GM12878 (cell line): ENCODE results near the gene TACC3. TPM values are rescaled to one million over a fixed set of nuclear protein-coding genes. Genes with fewer than 3 reads are reported as not detected.

ENCODE experiments used
- ATAC-seq: fragments of 200-7000 bp; cut with Tn5 transposase; 3 replicates; pipeline ENCODE4 v1.9.1; 2020; ENCODE audit warnings: mild to moderate bottlenecking, moderate library complexity
- BruUV-seq: library from RNA; stranded (reverse); fragments of 400-500 nt; replicated peaks from 2 replicates; lab custom pipeline; 2021; lab: Mats Ljungman, UMichigan
- CTCF ChIA-PET: fragments of 300-600 bp; sonication (Branson Sonifier 250); formaldehyde crosslinking; extraction: SDS; loops from one replicate; lab custom pipeline; 2021; ENCODE audit warnings: inconsistent platforms; lab: Yijun Ruan, JAX
- POLR2A ChIA-PET: fragments of 350-600 bp; formaldehyde crosslinking; extraction: SDS; loops from one replicate; lab custom pipeline; 2021; ENCODE audit warnings: inconsistent platforms; lab: Charles Lee
- RAD21 ChIA-PET: fragments of 300-600 bp; sonication (Branson Sonifier 250); formaldehyde crosslinking; loops from one replicate; lab custom pipeline; 2023; ENCODE audit warnings: antibody characterized with exemption; ENCODE audit not compliant: unreplicated experiment; lab: Charles Lee
- SMC1A ChIA-PET: fragments of 300-600 bp; sonication (Branson Sonifier 250); formaldehyde crosslinking; loops from one replicate; lab custom pipeline; 2023; ENCODE audit not compliant: unreplicated experiment, uncharacterized antibody; lab: Charles Lee
- DNase-seq: peaks from one replicate; pipeline ENCODE4 v3.0.0-alpha.2; 2011; ENCODE audit warnings: low read depth, low spot score
- FAIRE-seq: peaks from 3 replicates; lab custom pipeline; 2011; peaks lifted over from hg19 to GRCh38; lab: Jason Lieb, UNC
- H2AFZ ChIP-seq: 2 replicates; pipeline ENCODE4 v1.6.0; 2011; ENCODE audit warnings: low read depth, low read length, control low read depth; ENCODE audit not compliant: control insufficient read depth
- H3K27ac ChIP-seq: 2 replicates; pipeline ENCODE4 v1.5.1; 2011; ENCODE audit warnings: control low read depth; ENCODE audit not compliant: control insufficient read depth, insufficient read depth
- H3K27me3 ChIP-seq, 2 experiments: replicated peaks in 1 of 2; 2 replicates each; pipeline versions ENCODE4 v1.6.0 to v1.6.1; 2011; ENCODE audit warnings: low read length in 1 of 2; ENCODE audit not compliant: control insufficient read depth in 2 of 2, insufficient read depth in 2 of 2
- H3K36me3 ChIP-seq, 2 experiments: 2 replicates each; pipeline ENCODE4 v1.5.1; 2011; ENCODE audit warnings: low read length in 1 of 2; ENCODE audit not compliant: control insufficient read depth in 2 of 2, insufficient read depth in 2 of 2
- H3K4me1 ChIP-seq: 2 replicates; pipeline ENCODE4 v1.6.1; 2011; ENCODE audit warnings: mild to moderate bottlenecking, low read length, moderate library complexity, mixed read lengths; ENCODE audit not compliant: control insufficient read depth, insufficient read depth
- H3K4me2 ChIP-seq: 2 replicates; pipeline ENCODE4 v1.6.0; 2011; ENCODE audit warnings: control low read depth; ENCODE audit not compliant: control insufficient read depth, insufficient read depth
- H3K4me3 ChIP-seq: fragments of 200-600 bp; sonication (generic); 2 replicates; pipeline ENCODE4 v1.5.1; 2016
- H3K79me2 ChIP-seq: 2 replicates; pipeline ENCODE4 v1.6.0; 2011; ENCODE audit warnings: low read length; ENCODE audit not compliant: control insufficient read depth, insufficient read depth
- H3K9ac ChIP-seq: 2 replicates; pipeline ENCODE4 v1.8.0; 2011; ENCODE audit warnings: low read length, control low read depth, mixed read lengths; ENCODE audit not compliant: control insufficient read depth, insufficient read depth
- H3K9me3 ChIP-seq: replicated peaks from 3 replicates; pipeline ENCODE4 v1.5.1; 2011; ENCODE audit warnings: mild to moderate bottlenecking, low read length; ENCODE audit not compliant: control insufficient read depth, insufficient read depth
- H4K20me1 ChIP-seq: 2 replicates; pipeline ENCODE4 v1.6.0; 2011; ENCODE audit not compliant: control insufficient read depth, insufficient read depth
- CBX3 ChIP-seq: fragments of 200-600 bp; sonication (generic); IDR thresholded peaks from 2 replicates; pipeline ENCODE4 v1.6.1; 2016; ENCODE audit warnings: low read depth, borderline replicate concordance
- CTCF ChIP-seq, 3 experiments: IDR thresholded peaks in 2 of 3; conservative IDR thresholded peaks in 1 of 3; 2 replicates each; pipeline ENCODE4 v1.5.1; 2011; ENCODE audit warnings: low read depth in 3 of 3, low read length in 3 of 3, mild to moderate bottlenecking in 3 of 3, control low read depth in 2 of 3, moderate library complexity in 2 of 3, inconsistent platforms in 1 of 3, mixed read lengths in 1 of 3; ENCODE audit not compliant: control insufficient read depth in 2 of 3, insufficient read depth in 1 of 3; ENCODE audit errors: extremely low read depth in 1 of 3
- E4F1 ChIP-seq: fragments of 450-650 bp; IDR thresholded peaks from 2 replicates; pipeline ENCODE4 v1.6.1; 2018; ENCODE audit warnings: borderline replicate concordance, mild to moderate bottlenecking; ENCODE audit not compliant: partially characterized antibody
- REST ChIP-seq: IDR thresholded peaks from 2 replicates; pipeline ENCODE4 v1.6.1; 2012; ENCODE audit warnings: mild to moderate bottlenecking, low read depth, low read length
- WGBS: methylation state at CpG from one replicate; pipeline ENCODE4 v1.1.6; 2016; ENCODE audit warnings: low lambda C conversion rate; ENCODE audit not compliant: insufficient replicate concordance, insufficient coverage; ENCODE audit errors: missing lambda C conversion rate; 5-methylcytosine and 5-hydroxymethylcytosine counted together
- in situ Hi-C: fragments of 300-500 bp; cut with MboI; formaldehyde crosslinking; loops from 9 replicates; pipeline ENCODE4 v1.14.3; 2018; ENCODE audit warnings: mixed read lengths
- intact Hi-C: fragments of 100-400 bp; cut with micrococcal nuclease; formaldehyde crosslinking; loops from one replicate; pipeline ENCODE4 v1.14.2; 2022; ENCODE audit not compliant: unreplicated experiment
- polyA plus RNA-seq, 11 experiments: library from polyadenylated mRNA; depleted of rRNA in 4 of 11; unstranded in 6 of 11; stranded (reverse) in 5 of 11; fragments of >200 nt; fragmentation: Nextera tagmentation in 4 of 11; fragmentation: Illumina TruSeq in 1 of 11; extraction: Ambion mirVana in 4 of 11; extraction: Trizol in 1 of 11; gene quantifications; 1 replicate in 1 of 11; 2 replicates in 10 of 11; pipeline versions ENCODE4 v1.2.1 to v1.2.3, GENCODE V29; 2011 to 2016; ENCODE audit warnings: inconsistent platforms in 2 of 11, missing spikeins in 2 of 11, low read depth in 1 of 11
- total RNA-seq, 4 experiments: library from RNA; depleted of rRNA in 3 of 4; stranded (reverse); fragments of >200 nt in 3 of 4; fragmentation: Illumina TruSeq in 1 of 4; extraction: Trizol in 1 of 4; gene quantifications; 2 replicates each; pipeline versions ENCODE4 v1.2.1 to v1.2.3, GENCODE V29; 2013 to 2021

TACC3 gene
- total and polyA plus RNA-seq, 10 of the 15 experiments (the other 5 are each of a cell fraction or from before 2014, with no cell fraction given) = 2.8 to 121 (median 73.3) TPM

GRCh38 chr4:1767770-1768366 is 46.5 kb downstream of the TACC3 start:
- DNase-seq = no peak
- POLR2A ChIA-PET = no interaction called here
- Histone ChIP-seq H4K20me1 (no peaks in the 10 kb centered on the region), H3K9me3 (no peaks in the 10 kb centered on the region), H3K36me3 (no peaks in the 10 kb centered on the region), H3K27ac (no peak overlapping the region), H2AFZ (no peak overlapping the region), H3K4me3 (no peak overlapping the region), H3K4me1 (peaks cover 9% of the 10 kb centered on the region), H3K4me2 (0 out of 2 replicates have a peak overlapping the region, but pooled peaks have one; percentile 33), H3K79me2 (no peaks in the 10 kb centered on the region), H3K27me3 (peaks cover 3% of the 10 kb centered on the region in 2 experiments; a peak in 1 of 4 replicates), H3K9ac (no peak overlapping the region)
- SMC1A ChIA-PET = no interaction called here
- BruUV-seq = no TSS peak
- CTCF ChIA-PET = interaction anchor here (0.8 kb wide), 1 partner anchor 10 kb away, joined by 3 read pairs; no protein-coding TSS in a partner anchor
- RAD21 ChIA-PET = no interaction called here
- WGBS = 47% methylated on average over 9 of the region's 32 CpGs
- in situ Hi-C loops (no loop called here), intact Hi-C loops (no loop called here)
- TF ChIP-seq E4F1 = no peak
- TF ChIP-seq CBX3 = no peak
- TF ChIP-seq REST = no peak
- peak in 2 of 3 experiments; percentile 7 to 35; a peak in 2 of 6 replicates for TF ChIP-seq CTCF (IDR thresholded peaks at IDR 0.05 in 2 of 3, conservative IDR thresholded peaks at IDR 0.05 in 1 of 3; ENCODE audit: control insufficient read depth in 2 of 3, extremely low read depth in 1 of 3, insufficient read depth in 1 of 3, low read depth in 3 of 3, low read length in 3 of 3)
- FAIRE-seq = no peak
- ATAC-seq = no peak
